Endothelial cell of umbilical vein (primary cell): ENCODE results near the gene JADE1. TPM values are rescaled to one million over a fixed set of nuclear protein-coding genes. Genes with fewer than 3 reads are reported as not detected.
A peak's percentile ranks its signal among the peaks of the same experiment; 100 is the strongest.

Experiments used
- BruUV-seq: library from RNA; stranded (reverse); fragments of 400-500 nt; replicated peaks from 2 replicates; lab custom pipeline; 2021; lab: Mats Ljungman, UMichigan
- CTCF ChIA-PET: fragments of 300-600, 350-600 bp; sonication (Branson Sonifier 250); formaldehyde crosslinking; loops from one replicate; lab custom pipeline; 2021; ENCODE audit warnings: antibody characterized with exemption, inconsistent platforms; lab: Charles Lee
- POLR2A ChIA-PET: fragments of 300-600, 350-600 bp; sonication (Branson Sonifier 250); formaldehyde crosslinking; loops from one replicate; lab custom pipeline; 2021; ENCODE audit warnings: antibody characterized with exemption, inconsistent platforms; lab: Charles Lee
- DNase-seq: peaks from one replicate; pipeline ENCODE4 v3.0.0-alpha.2; 2011; ENCODE audit warnings: low read depth, low spot score
- FAIRE-seq: peaks from 2 replicates; lab custom pipeline; 2011; peaks lifted over from hg19 to GRCh38; lab: Jason Lieb, UNC
- H2AFZ ChIP-seq: 2 replicates; pipeline ENCODE4 v1.6.0; 2012; ENCODE audit warnings: low read depth, low read length, control low read depth, inconsistent platforms
- H3K27ac ChIP-seq: 2 replicates; pipeline ENCODE4 v1.5.1; 2011; ENCODE audit warnings: low read depth, mild to moderate bottlenecking, control low read depth, low read length, moderate library complexity; ENCODE audit not compliant: insufficient read depth
- H3K27me3 ChIP-seq, 2 experiments: 2 replicates each; pipeline versions ENCODE4 v1.6.0 to v1.6.1; 2011; ENCODE audit warnings: low read length in 2 of 2, mixed read lengths in 1 of 2; ENCODE audit not compliant: control insufficient read depth in 2 of 2, insufficient read depth in 2 of 2
- H3K36me3 ChIP-seq, 2 experiments: 2 replicates in 1 of 2; 3 replicates in 1 of 2; pipeline ENCODE4 v1.5.1; 2011; ENCODE audit warnings: low read length in 2 of 2, mild to moderate bottlenecking in 1 of 2, moderate library complexity in 1 of 2; ENCODE audit not compliant: control insufficient read depth in 2 of 2, insufficient read depth in 2 of 2; ENCODE audit errors: extremely low read depth in 1 of 2
- H3K4me1 ChIP-seq: 3 replicates; pipeline ENCODE4 v1.5.1; 2011; ENCODE audit warnings: mild to moderate bottlenecking, low read length; ENCODE audit not compliant: control insufficient read depth, insufficient read depth; ENCODE audit errors: extremely low read depth
- H3K4me2 ChIP-seq: 2 replicates; pipeline ENCODE4 v1.6.1; 2011; ENCODE audit warnings: low read length, control low read depth, mixed read lengths; ENCODE audit not compliant: insufficient read depth
- H3K4me3 ChIP-seq, 3 experiments: fragments of 200-600 bp in 1 of 3; sonication (generic), shearing (Covaris generic) in 1 of 3; replicated peaks in 1 of 3; 2 replicates each; pipeline ENCODE4 v1.5.1; 2011 to 2016; ENCODE audit warnings: control low read depth in 3 of 3, low read length in 3 of 3, mild to moderate bottlenecking in 2 of 3, inconsistent platforms in 1 of 3, low read depth in 1 of 3, moderate library complexity in 1 of 3; ENCODE audit not compliant: insufficient read depth in 1 of 3
- H3K79me2 ChIP-seq: 2 replicates; pipeline ENCODE4 v1.6.0; 2012; ENCODE audit warnings: low read length, inconsistent platforms; ENCODE audit not compliant: control insufficient read depth, insufficient read depth
- H3K9ac ChIP-seq: replicated peaks from 2 replicates; pipeline ENCODE3; 2011; ENCODE audit warnings: low read length, control low read depth; ENCODE audit not compliant: insufficient read depth; ENCODE audit errors: extremely low read depth
- H3K9me1 ChIP-seq: replicated peaks from 3 replicates; pipeline ENCODE4 v1.6.0; 2011; ENCODE audit warnings: mild to moderate bottlenecking, low read length; ENCODE audit not compliant: control insufficient read depth, insufficient read depth; ENCODE audit errors: extremely low read depth
- H3K9me3 ChIP-seq: replicated peaks from 2 replicates; pipeline ENCODE4 v1.5.1; 2012; ENCODE audit warnings: low read length, inconsistent platforms; ENCODE audit not compliant: control insufficient read depth, insufficient read depth
- H4K20me1 ChIP-seq: replicated peaks from 2 replicates; pipeline ENCODE3; 2011; ENCODE audit warnings: mild to moderate bottlenecking, low read length; ENCODE audit not compliant: control insufficient read depth, insufficient read depth; ENCODE audit errors: extremely low read depth
- CTCF ChIP-seq, 2 donors: IDR thresholded peaks; 1 replicate in 1 of 2; 2 replicates in 1 of 2; pipeline ENCODE4 v1.5.1; 2011; ENCODE audit warnings: low read length in 2 of 2, mild to moderate bottlenecking in 2 of 2, moderate library complexity in 2 of 2, control low read depth in 1 of 2, inconsistent platforms in 1 of 2, low read depth in 1 of 2; ENCODE audit not compliant: insufficient read depth in 1 of 2; ENCODE audit errors: extremely low read depth in 1 of 2
- POLR2A ChIP-seq: IDR thresholded peaks from 2 replicates; pipeline ENCODE4 v1.6.1; 2012; ENCODE audit warnings: low read depth, mild to moderate bottlenecking, control low read depth, low read length
- dilution Hi-C: fragments of 300-500 bp; cut with MboI; formaldehyde crosslinking; loops from one replicate; pipeline ENCODE4 v1.15.0; 2019; ENCODE audit warnings: low sequenced_read_pairs; ENCODE audit not compliant: extremely low pct_ligation_motif_present
- intact Hi-C: fragments of 100-400 bp; cut with micrococcal nuclease; formaldehyde crosslinking; loops from one replicate; pipeline ENCODE4 v1.10.0; 2022
- polyA plus RNA-seq, 4 experiments: library from polyadenylated mRNA; depleted of rRNA in 3 of 4; stranded (reverse) in 3 of 4; unstranded in 1 of 4; fragments of >200 nt; gene quantifications; 2 replicates each; pipeline versions ENCODE4 v1.2.1 to v1.2.3, GENCODE V29; 2011 to 2012; ENCODE audit warnings: missing spikeins in 1 of 4
- total RNA-seq: library from RNA; stranded (reverse); gene quantifications from 2 replicates; pipeline ENCODE4 v1.2.3, GENCODE V29; 2021

JADE1 gene
- total and polyA plus RNA-seq, 2 donors (not counting 3 experiments of a cell fraction or from before 2014, with no cell fraction given) = 13.6 to 45.6 TPM

GRCh38 chr4:128830906-128831503, 21.5 kb downstream of the JADE1 start:
- DNase-seq (peak; percentile 49), FAIRE-seq (no peak)
- ChIA-PET CTCF (interaction anchor here (0.9 to 2.0 kb wide), 7 partner anchors 8 to 376 kb away, joined by 3 to 10 read pairs (median 4); no protein-coding TSS in a partner anchor), POLR2A (no interaction called here)
- Histone ChIP-seq H3K9me3 (no peaks in the 10 kb centered on the region), H2AFZ (no peak overlapping the region), H4K20me1 (no peaks in the 10 kb centered on the region), H3K4me3 (no peak overlapping the region), H3K9me1 (no peaks in the 10 kb centered on the region), H3K27ac (no peak overlapping the region), H3K4me2 (peak overlapping the region; percentile 33), H3K27me3 (no peaks in the 10 kb centered on the region), H3K4me1 (peaks cover 14% of the 10 kb centered on the region), H3K79me2 (peaks cover 92% of the 10 kb centered on the region), H3K36me3 (peaks cover 5 to 7% of the 10 kb centered on the region in 2 experiments), H3K9ac (no peak overlapping the region)
- dilution Hi-C loops = no loop called here
- no TSS peak for BruUV-seq
- intact Hi-C loops = no loop called here
- TF ChIP-seq POLR2A (peak; percentile 15), CTCF (IDR thresholded peaks at IDR 0.05; ENCODE audit: extremely low read depth in 1 of 2, insufficient read depth in 1 of 2, low read depth in 1 of 2, low read length in 2 of 2) (no peak)

GRCh38 chr4:128831531-128832242, 22.2 kb downstream of the JADE1 start:
- POLR2A ChIA-PET = no interaction called here
- H3K36me3 ChIP-seq = peaks cover 5 to 7% of the 10 kb centered on the region in 2 experiments
- no peaks in the 10 kb centered on the region for H3K9me1 ChIP-seq
- no peak overlapping the region for H3K9ac ChIP-seq
- BruUV-seq = no TSS peak
- TF ChIP-seq POLR2A (no peak), CTCF (IDR thresholded peaks at IDR 0.05; ENCODE audit: extremely low read depth in 1 of 2, insufficient read depth in 1 of 2, low read depth in 1 of 2, low read length in 2 of 2) (no peak)
- dilution Hi-C loops (no loop called here), intact Hi-C loops (loop anchor here (1.0 kb wide), 1 partner anchor 23 kb away; no protein-coding TSS in a partner anchor)
- DNase-seq (no peak), FAIRE-seq (no peak)
- H3K27ac ChIP-seq = no peak overlapping the region
- no peak overlapping the region for H3K4me3 ChIP-seq
- H3K4me1 ChIP-seq = peaks cover 14% of the 10 kb centered on the region
- peaks cover 89% of the 10 kb centered on the region for H3K79me2 ChIP-seq
- H4K20me1 ChIP-seq = no peaks in the 10 kb centered on the region
- no peaks in the 10 kb centered on the region for H3K9me3 ChIP-seq
- no peaks in the 10 kb centered on the region for H3K27me3 ChIP-seq
- H2AFZ ChIP-seq = no peak overlapping the region
- CTCF ChIA-PET = interaction anchor here (0.5 to 1.8 kb wide), 4 partner anchors 8 to 256 kb away, joined by 3 to 5 read pairs (median 4); no protein-coding TSS in a partner anchor
- peak overlapping the region; percentile 33 for H3K4me2 ChIP-seq
